IMR-90 (cell line): ENCODE data around the gene SRXN1. TPM values are rescaled to one million over a fixed set of nuclear protein-coding genes. Genes with fewer than 3 reads are reported as not detected.
"Not testable (repeated sequence)": the region's sequence is repeated elsewhere in the genome, so short reads cannot be mapped to it uniquely, and the experiment has no call there.

Source experiments
- ATAC-seq: fragments of 200-7000 bp; cut with Tn5 transposase; 2 replicates; pipeline ENCODE4 v1.9.1; 2020; ENCODE audit warnings: low read depth, mild to moderate bottlenecking, moderate library complexity
- BruUV-seq: library from RNA; stranded (reverse); fragments of 400-500 nt; replicated peaks from 2 replicates; lab custom pipeline; 2021; lab: Mats Ljungman, UMichigan
- CTCF ChIA-PET: fragments of 300-600 bp; formaldehyde crosslinking; extraction: SDS; loops from one replicate; lab custom pipeline; 2021; ENCODE audit warnings: antibody characterized with exemption; lab: Yijun Ruan, JAX
- POLR2A ChIA-PET: fragments of 300-600 bp; sonication (Branson Sonifier 250); formaldehyde crosslinking; loops from one replicate; lab custom pipeline; 2022; ENCODE audit warnings: antibody characterized with exemption; ENCODE audit not compliant: unreplicated experiment; lab: Charles Lee
- DNase-seq: peaks from one replicate; pipeline ENCODE4 v3.0.0; 2013
- H2AFZ ChIP-seq: replicated peaks from 2 replicates; pipeline ENCODE3; 2013; ENCODE audit warnings: low read length, mild to moderate bottlenecking; ENCODE audit not compliant: poor library complexity
- H2AK5ac ChIP-seq: 2 replicates; pipeline ENCODE4 v1.6.1; 2013; ENCODE audit warnings: low read depth, low read length, inconsistent platforms
- H2AK9ac ChIP-seq: replicated peaks from 2 replicates; pipeline ENCODE3; 2013; ENCODE audit warnings: mild to moderate bottlenecking, low read depth, low read length, moderate library complexity; ENCODE audit not compliant: poor library complexity
- H2BK120ac ChIP-seq: 2 replicates; pipeline ENCODE4 v1.6.1; 2013; ENCODE audit warnings: low read depth, low read length, inconsistent platforms
- H2BK15ac ChIP-seq: 3 replicates; pipeline ENCODE4 v1.6.1; 2013; ENCODE audit warnings: low read depth, low read length, inconsistent platforms
- H2BK20ac ChIP-seq: 2 replicates; pipeline ENCODE4 v1.6.1; 2013; ENCODE audit warnings: low read depth, mild to moderate bottlenecking, inconsistent platforms, low read length, moderate library complexity
- H2BK5ac ChIP-seq: 2 replicates; pipeline ENCODE4 v1.6.1; 2013; ENCODE audit warnings: mild to moderate bottlenecking, low read depth, low read length, inconsistent platforms; ENCODE audit not compliant: poor library complexity, severe bottlenecking
- H3K14ac ChIP-seq: replicated peaks from 2 replicates; pipeline ENCODE4 v1.6.1; 2013; ENCODE audit warnings: low read depth, low read length, inconsistent platforms
- H3K18ac ChIP-seq: 2 replicates; pipeline ENCODE4 v1.6.1; 2013; ENCODE audit warnings: low read depth, low read length, control low read depth
- H3K23ac ChIP-seq: 2 replicates; pipeline ENCODE4 v1.6.1; 2013; ENCODE audit warnings: low read depth, low read length, inconsistent platforms
- H3K27ac ChIP-seq: 2 replicates; pipeline ENCODE4 v1.5.1; 2013; ENCODE audit warnings: mild to moderate bottlenecking, control low read depth, low read length; ENCODE audit not compliant: insufficient read depth
- H3K27me3 ChIP-seq: 2 replicates; pipeline ENCODE4 v1.6.1; 2013; ENCODE audit warnings: low read length; ENCODE audit not compliant: control insufficient read depth, insufficient read depth
- H3K36me3 ChIP-seq: 2 replicates; pipeline ENCODE4 v1.6.1; 2013; ENCODE audit warnings: low read length, mixed read lengths; ENCODE audit not compliant: control insufficient read depth, insufficient read depth
- H3K4ac ChIP-seq: 2 replicates; pipeline ENCODE4 v1.6.1; 2013; ENCODE audit warnings: low read depth, low read length, inconsistent platforms
- H3K4me1 ChIP-seq: 2 replicates; pipeline ENCODE4 v1.6.1; 2013; ENCODE audit warnings: low read length, mixed read lengths; ENCODE audit not compliant: control insufficient read depth, insufficient read depth
- H3K4me2 ChIP-seq: 2 replicates; pipeline ENCODE4 v1.6.1; 2013; ENCODE audit warnings: low read depth, mild to moderate bottlenecking, control low read depth, low read length, moderate library complexity
- H3K4me3 ChIP-seq: 2 replicates; pipeline ENCODE4 v1.5.1; 2013; ENCODE audit warnings: low read depth, mild to moderate bottlenecking, control low read depth, low read length, moderate library complexity; ENCODE audit not compliant: insufficient read depth
- H3K56ac ChIP-seq: 2 replicates; pipeline ENCODE4 v1.6.1; 2013; ENCODE audit warnings: low read length, inconsistent platforms; ENCODE audit not compliant: insufficient read depth; ENCODE audit errors: extremely low read depth
- H3K79me1 ChIP-seq, 2 experiments: 2 replicates each; pipeline ENCODE4 v1.6.1; 2013; ENCODE audit warnings: low read length in 2 of 2, inconsistent platforms in 1 of 2, low read depth in 1 of 2
- H3K9ac ChIP-seq: 2 replicates; pipeline ENCODE4 v1.6.1; 2013; ENCODE audit warnings: low read depth, low read length, control low read depth
- H3K9me1 ChIP-seq: 2 replicates; pipeline ENCODE4 v1.6.1; 2013; ENCODE audit warnings: low read length, inconsistent platforms; ENCODE audit not compliant: insufficient read depth
- H3K9me3 ChIP-seq: 2 replicates; pipeline ENCODE4 v1.6.1; 2013; ENCODE audit warnings: low read length; ENCODE audit not compliant: control insufficient read depth, insufficient read depth
- H4K20me1 ChIP-seq: 2 replicates; pipeline ENCODE4 v1.6.1; 2013; ENCODE audit warnings: low read length, inconsistent platforms; ENCODE audit not compliant: insufficient read depth
- H4K5ac ChIP-seq: 2 replicates; pipeline ENCODE4 v1.6.1; 2013; ENCODE audit warnings: mild to moderate bottlenecking, low read depth, low read length, control low read depth
- H4K8ac ChIP-seq, 2 experiments: 2 replicates each; pipeline ENCODE4 v1.6.1; 2013; ENCODE audit warnings: low read depth in 2 of 2, low read length in 2 of 2, control low read depth in 1 of 2, inconsistent platforms in 1 of 2
- H4K91ac ChIP-seq: 2 replicates; pipeline ENCODE4 v1.6.1; 2013; ENCODE audit warnings: low read depth, low read length, inconsistent platforms; ENCODE audit not compliant: insufficient read depth
- FOS ChIP-seq: fragments of 150-350 bp; IDR thresholded peaks from 2 replicates; pipeline ENCODE4 v1.6.1; 2016; ENCODE audit warnings: low read depth, low read length
- WGBS, 2 experiments: methylation state at CpG; one replicate each; pipeline versions ENCODE4 v1.1.5 to v1.1.7; 2013; ENCODE audit warnings: missing lambda C conversion rate in 2 of 2; ENCODE audit not compliant: insufficient read length in 1 of 2; ENCODE audit errors: extremely low coverage in 2 of 2; 5-methylcytosine and 5-hydroxymethylcytosine counted together
- dilution Hi-C: fragments of 300-500 bp; cut with HindIII; formaldehyde crosslinking; loops from one replicate; pipeline ENCODE4 v1.14.3; 2018; ENCODE audit warnings: low sequenced_read_pairs; ENCODE audit not compliant: unreplicated experiment
- in situ Hi-C: fragments of 300-500 bp; cut with MboI; formaldehyde crosslinking; loops from 3 replicates; pipeline ENCODE4 v1.14.3; 2019; ENCODE audit warnings: low sequenced_read_pairs, inconsistent platforms, mixed read lengths
- intact Hi-C: fragments of 100-400 bp; cut with micrococcal nuclease; formaldehyde crosslinking; loops from 2 replicates; pipeline ENCODE4 v1.10.0; 2022
- polyA plus RNA-seq, 3 experiments: library from polyadenylated mRNA; depleted of rRNA; stranded (reverse); fragments of >200 nt; gene quantifications; 2 replicates each; pipeline ENCODE4 v1.2.3, GENCODE V29; 2012; ENCODE audit warnings: low replicate concordance in 1 of 3
- total RNA-seq: library from RNA; depleted of rRNA; stranded (reverse); fragments of >200 nt; gene quantifications from 2 replicates; pipeline ENCODE4 v1.2.3, GENCODE V29; 2012

SRXN1 gene
- total and polyA plus RNA-seq, 2 of the 4 experiments (the other 2 are of a cell fraction), result 51.2 to 71.2 TPM

DNA sequence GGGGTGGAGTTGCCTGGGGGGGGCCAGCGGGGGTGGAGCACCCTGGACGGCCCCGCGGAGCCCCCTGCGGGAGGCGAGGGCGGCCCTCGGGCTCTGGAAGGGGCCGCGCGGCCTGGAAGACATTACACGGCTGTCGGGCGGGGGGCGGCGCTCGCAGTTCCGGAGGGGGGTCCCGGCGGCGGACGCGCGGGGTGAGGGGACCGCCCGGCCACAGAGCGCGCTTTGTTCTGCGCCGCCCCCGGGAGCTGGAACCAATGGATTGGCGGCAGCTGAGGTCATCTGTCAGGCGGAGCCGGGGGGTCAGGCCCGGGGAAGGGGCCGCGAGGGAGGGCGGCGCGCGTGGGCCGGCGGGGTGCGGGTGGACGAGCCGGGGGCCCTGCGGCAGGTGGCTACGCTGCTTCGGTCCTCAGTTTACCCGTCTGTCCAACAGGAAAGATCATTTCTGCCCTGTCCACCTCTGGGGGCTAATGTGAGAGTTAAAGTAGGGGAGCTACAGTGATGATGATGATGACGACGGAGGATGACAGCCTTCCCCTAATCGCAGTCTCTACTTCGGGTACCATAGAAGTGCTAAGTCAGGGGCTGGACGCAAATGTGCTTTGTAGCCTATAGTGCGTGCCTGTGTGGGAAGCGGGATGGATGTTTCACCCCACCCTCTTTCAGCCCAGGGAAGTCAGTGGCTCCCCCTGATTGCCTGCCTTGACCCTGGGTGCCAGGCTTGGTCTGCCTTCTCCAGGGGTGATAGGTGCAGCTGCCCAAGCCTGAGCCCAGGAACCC, 10.4 kb downstream of the SRXN1 start:
- no peak overlapping the region for H3K9ac ChIP-seq
- no peak overlapping the region for H3K27ac ChIP-seq
- H3K14ac ChIP-seq, result no peak overlapping the region
- no peak overlapping the region for H2AK5ac ChIP-seq
- no peak for TF ChIP-seq FOS
- peaks cover 8 to 9% of the 10 kb centered on the region in 2 experiments; a peak in 2 of 4 replicates for H3K79me1 ChIP-seq
- no peak overlapping the region for H4K8ac ChIP-seq
- H2BK15ac ChIP-seq, result no peak overlapping the region
- in situ Hi-C loops (no loop called here), intact Hi-C loops (no loop called here), dilution Hi-C loops (no loop called here)
- no peaks in the 10 kb centered on the region for H3K9me3 ChIP-seq
- no peaks in the 10 kb centered on the region for H3K4me1 ChIP-seq
- peak overlapping the region; percentile 17; the same call in 1 of the 2 replicates for H3K4me3 ChIP-seq
- peaks cover 8% of the 10 kb centered on the region for H3K36me3 ChIP-seq
- ATAC-seq, result peak; percentile 56
- H3K23ac ChIP-seq, result no peak overlapping the region
- 0 out of 2 replicates have a peak overlapping the region, but pooled peaks have one; percentile 15 for H3K56ac ChIP-seq
- no peak overlapping the region for H3K18ac ChIP-seq
- no peak overlapping the region for H2BK20ac ChIP-seq
- peaks cover 3% of the 10 kb centered on the region for H3K27me3 ChIP-seq
- H2AK9ac ChIP-seq, result peak overlapping the region; percentile 35
- BruUV-seq, result no TSS peak
- no peak overlapping the region for H3K4ac ChIP-seq
- no peaks in the 10 kb centered on the region for H3K9me1 ChIP-seq
- 2% methylated on average over 11 of the region's 57 CpGs; no CpG with 5 or more reads in 1 of the 2 experiments for WGBS, 2 experiments
- DNase-seq, result no peak
- no peak overlapping the region for H4K91ac ChIP-seq
- no peak overlapping the region for H4K5ac ChIP-seq
- H3K4me2 ChIP-seq, result peak overlapping the region; percentile 8; the same call in 1 of the 2 replicates
- POLR2A ChIA-PET, result no interaction called here
- peak overlapping the region; percentile 78 for H2AFZ ChIP-seq
- peaks cover 23% of the 10 kb centered on the region for H4K20me1 ChIP-seq
- CTCF ChIA-PET, result no interaction called here
- no peak overlapping the region for H2BK120ac ChIP-seq
- H2BK5ac ChIP-seq, result no peak overlapping the region

DNA sequence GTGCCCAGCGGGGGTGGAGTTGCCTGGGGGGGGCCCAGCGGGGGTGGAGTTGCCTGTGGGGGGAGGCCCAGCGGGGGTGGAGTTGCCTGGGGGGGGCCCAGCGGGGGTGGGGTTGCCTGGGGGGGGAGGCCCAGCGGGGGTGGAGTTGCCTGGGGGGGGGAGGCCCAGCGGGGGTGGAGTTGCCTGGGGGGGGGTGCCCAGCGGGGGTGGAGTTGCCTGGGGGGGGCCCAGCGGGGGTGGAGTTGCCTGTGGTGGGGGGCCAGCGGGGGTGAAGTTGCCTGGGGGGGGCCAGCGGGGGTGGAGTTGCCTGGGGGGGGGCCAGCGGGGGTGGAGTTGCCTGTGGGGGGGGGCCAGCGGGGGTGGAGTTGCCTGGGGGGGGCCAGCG, 11.0 kb downstream of the SRXN1 start:
- H2BK5ac ChIP-seq, H3K4ac ChIP-seq, H2AFZ ChIP-seq, H3K9me3 ChIP-seq, H3K56ac ChIP-seq, H3K4me2 ChIP-seq, H2AK5ac ChIP-seq, H2BK15ac ChIP-seq, H3K27ac ChIP-seq, H2AK9ac ChIP-seq, H3K4me3 ChIP-seq, H3K27me3 ChIP-seq, H3K14ac ChIP-seq, H3K36me3 ChIP-seq, H3K18ac ChIP-seq, H3K79me1 ChIP-seq, in situ Hi-C loops, BruUV-seq, CTCF ChIA-PET, H3K23ac ChIP-seq, H3K9ac ChIP-seq, dilution Hi-C loops, H4K5ac ChIP-seq, H4K8ac ChIP-seq, H2BK120ac ChIP-seq, H3K9me1 ChIP-seq, H3K4me1 ChIP-seq, H4K91ac ChIP-seq, H2BK20ac ChIP-seq, DNase-seq, intact Hi-C loops, POLR2A ChIA-PET, ATAC-seq: not testable (repeated sequence)
- H4K20me1 ChIP-seq, result peaks cover 19% of the 10 kb centered on the region
- WGBS, 2 experiments, result no CpG with 5 or more reads among the region's 13 CpGs
